HCT116 (cell line): ENCODE data around the gene ANKRD13D. TPM values are rescaled to one million over a fixed set of nuclear protein-coding genes. Genes with fewer than 3 reads are reported as not detected.

Experiments used
- ATAC-seq: fragments of 200-7000 bp; cut with Tn5 transposase; 2 replicates; pipeline ENCODE4 v1.9.1; 2020; ENCODE audit warnings: mild to moderate bottlenecking, moderate library complexity
- BruUV-seq: library from RNA; stranded (reverse); fragments of 400-500 nt; replicated peaks from 2 replicates; lab custom pipeline; 2021; lab: Mats Ljungman, UMichigan
- CTCF ChIA-PET: fragments of 300-600 bp; sonication (Branson Sonifier 250); formaldehyde crosslinking; loops from one replicate; lab custom pipeline; 2021; ENCODE audit warnings: antibody characterized with exemption; lab: Charles Lee
- POLR2A ChIA-PET: fragments of 300-600, 350-600 bp; sonication (Branson Sonifier 250); formaldehyde crosslinking; loops from one replicate; lab custom pipeline; 2021; ENCODE audit warnings: antibody characterized with exemption; lab: Charles Lee
- RAD21 ChIA-PET, 2 experiments: fragments of 300-600 bp; sonication (Branson Sonifier 250); formaldehyde crosslinking; loops; one replicate each; lab custom pipeline; 2023; ENCODE audit warnings: low total read pairs in 2 of 2; ENCODE audit not compliant: uncharacterized antibody in 2 of 2, unreplicated experiment in 2 of 2, low non-redundant PET in 1 of 2; lab: Charles Lee
- DNase-seq: peaks from one replicate; pipeline ENCODE4 v3.0.0-alpha.2; 2010; ENCODE audit warnings: low read depth, low spot score
- H2AFZ ChIP-seq: fragments of 200-600 bp; shearing (Covaris generic), sonication (generic); 2 replicates; pipeline ENCODE4 v1.6.1; 2017; ENCODE audit warnings: low read depth, mixed run types, mixed read lengths, antibody characterized with exemption, low read length; ENCODE audit not compliant: poor library complexity, severe bottlenecking
- H3K27ac ChIP-seq: 2 replicates; pipeline ENCODE4 v1.5.1; 2012; ENCODE audit warnings: low read depth, low read length
- H3K27me3 ChIP-seq: fragments of 200-600 bp; sonication (generic); 2 replicates; pipeline ENCODE4 v1.6.1; 2016; ENCODE audit warnings: mixed run types, low read length, mixed read lengths; ENCODE audit not compliant: insufficient read depth
- H3K36me3 ChIP-seq, 2 experiments: fragments of 200-500 bp in 1 of 2; fragments of 200-600 bp in 1 of 2; sonication (Bioruptor generic) in 1 of 2; sonication (generic) in 1 of 2; 2 replicates each; pipeline versions ENCODE4 v1.5.1 to v1.6.1; 2014 to 2016; ENCODE audit warnings: low read length in 2 of 2, inconsistent platforms in 1 of 2, mixed read lengths in 1 of 2, mixed run types in 1 of 2; ENCODE audit not compliant: insufficient read depth in 2 of 2, control insufficient read depth in 1 of 2
- H3K4me1 ChIP-seq, 2 experiments: fragments of 200-600 bp in 1 of 2; sonication (generic) in 1 of 2; 2 replicates each; pipeline versions ENCODE4 v1.5.1 to v1.6.1; 2012 to 2017; ENCODE audit warnings: low read length in 2 of 2, inconsistent platforms in 1 of 2, mild to moderate bottlenecking in 1 of 2, mixed read lengths in 1 of 2, mixed run types in 1 of 2, moderate library complexity in 1 of 2; ENCODE audit not compliant: insufficient read depth in 2 of 2, control insufficient read depth in 1 of 2
- H3K4me2 ChIP-seq: fragments of 200-600 bp; sonication (generic); 2 replicates; pipeline ENCODE4 v1.6.1; 2017; ENCODE audit warnings: mixed run types, low read length, mixed read lengths
- H3K4me3 ChIP-seq, 2 experiments: fragments of 200-600 bp in 1 of 2; sonication (generic) in 1 of 2; replicated peaks in 1 of 2; 2 replicates each; pipeline ENCODE4 v1.5.1; 2011 to 2016; ENCODE audit warnings: low read length in 2 of 2, control low read depth in 1 of 2, low read depth in 1 of 2, mild to moderate bottlenecking in 1 of 2, mixed read lengths in 1 of 2, mixed run types in 1 of 2
- H3K79me2 ChIP-seq: fragments of 200-600 bp; sonication (generic); 2 replicates; pipeline ENCODE4 v1.6.1; 2017; ENCODE audit warnings: mild to moderate bottlenecking, mixed run types, low read length, moderate library complexity, mixed read lengths; ENCODE audit not compliant: insufficient read depth
- H3K9ac ChIP-seq: fragments of 200-600 bp; sonication (generic); 2 replicates; pipeline ENCODE4 v1.6.1; 2016; ENCODE audit warnings: low read length, mixed read lengths
- H3K9me2 ChIP-seq: fragments of 200-600 bp; sonication (generic), shearing (Covaris generic); 2 replicates; pipeline ENCODE4 v1.6.1; 2017; ENCODE audit warnings: mixed run types, mild to moderate bottlenecking, moderate library complexity; ENCODE audit not compliant: insufficient read depth
- H3K9me3 ChIP-seq, 2 experiments: fragments of 200-500 bp in 1 of 2; fragments of 200-600 bp in 1 of 2; sonication (Bioruptor generic) in 1 of 2; sonication (generic) in 1 of 2; 2 replicates each; pipeline ENCODE4 v1.6.1; 2014 to 2017; ENCODE audit warnings: low read length in 2 of 2, mixed read lengths in 2 of 2, inconsistent platforms in 1 of 2, low read depth in 1 of 2, mild to moderate bottlenecking in 1 of 2, mixed run types in 1 of 2, moderate library complexity in 1 of 2; ENCODE audit not compliant: control insufficient read depth in 1 of 2, insufficient read depth in 1 of 2
- H4K20me1 ChIP-seq: fragments of 200-600 bp; sonication (generic), shearing (Covaris generic); 2 replicates; pipeline ENCODE4 v1.6.1; 2017; ENCODE audit warnings: mixed run types, mild to moderate bottlenecking, moderate library complexity; ENCODE audit not compliant: insufficient read depth
- CBX3 ChIP-seq: IDR thresholded peaks from 2 replicates; pipeline ENCODE4 v1.6.1; 2012; ENCODE audit warnings: low read depth
- CEBPB ChIP-seq: IDR thresholded peaks from 2 replicates; pipeline ENCODE4 v1.6.1; 2012; ENCODE audit warnings: low read depth
- CTCF ChIP-seq, 3 experiments: fragments of 200-600 bp in 1 of 3; sonication (generic) in 1 of 3; IDR thresholded peaks in 2 of 3; conservative IDR thresholded peaks in 1 of 3; 2 replicates each; pipeline ENCODE4 v1.5.1; 2012 to 2017; ENCODE audit warnings: low read depth in 2 of 3, low read length in 2 of 3, antibody characterized with exemption in 1 of 3, borderline replicate concordance in 1 of 3, control low read depth in 1 of 3, mild to moderate bottlenecking in 1 of 3, mixed read lengths in 1 of 3, mixed run types in 1 of 3, moderate library complexity in 1 of 3; ENCODE audit not compliant: insufficient read depth in 1 of 3
- EGR1 ChIP-seq: IDR thresholded peaks from 2 replicates; pipeline ENCODE4 v1.6.1; 2012; ENCODE audit warnings: low read depth
- ELF1 ChIP-seq: IDR thresholded peaks from 2 replicates; pipeline ENCODE4 v1.6.1; 2012; ENCODE audit warnings: low read depth, borderline replicate concordance
- EZH2phosphoT487 ChIP-seq: fragments of 200-600 bp; IDR thresholded peaks from 2 replicates; pipeline ENCODE4 v1.6.1; 2018; ENCODE audit warnings: antibody characterized with exemption, borderline replicate concordance
- FOSL1 ChIP-seq: IDR thresholded peaks from 2 replicates; pipeline ENCODE4 v1.6.1; 2012; ENCODE audit warnings: low read depth
- JUND ChIP-seq: IDR thresholded peaks from 2 replicates; pipeline ENCODE4 v1.6.1; 2012
- MAX ChIP-seq: IDR thresholded peaks from 2 replicates; pipeline ENCODE4 v1.6.1; 2012
- POLR2AphosphoS5 ChIP-seq: IDR thresholded peaks from 2 replicates; pipeline ENCODE4 v1.6.1; 2011; ENCODE audit warnings: mild to moderate bottlenecking, low read depth, low read length, moderate library complexity
- RAD21 ChIP-seq: IDR thresholded peaks from 2 replicates; pipeline ENCODE4 v1.6.1; 2012; ENCODE audit warnings: low read depth, mild to moderate bottlenecking
- SIN3A ChIP-seq: IDR thresholded peaks from 2 replicates; pipeline ENCODE4 v1.6.1; 2012; ENCODE audit warnings: low read depth
- SP1 ChIP-seq: IDR thresholded peaks from 2 replicates; pipeline ENCODE4 v1.6.1; 2012; ENCODE audit warnings: low read depth
- SRF ChIP-seq: IDR thresholded peaks from 2 replicates; pipeline ENCODE4 v1.6.1; 2012; ENCODE audit warnings: low read depth
- ZBTB33 ChIP-seq: IDR thresholded peaks from 2 replicates; pipeline ENCODE4 v1.6.1; 2011; ENCODE audit warnings: mild to moderate bottlenecking, low read length, moderate library complexity; ENCODE audit not compliant: insufficient replicate concordance; ENCODE audit errors: extremely low read depth
- ZFX ChIP-seq: fragments of 450-650 bp; IDR thresholded peaks from 2 replicates; pipeline ENCODE4 v1.6.1; 2017
- ZNF274 ChIP-seq: fragments of 200-500 bp; sonication (Bioruptor generic); IDR thresholded peaks from 2 replicates; pipeline ENCODE4 v1.6.1; 2014; ENCODE audit warnings: mild to moderate bottlenecking, low read depth, low read length, inconsistent platforms
- intact Hi-C: fragments of 100-400 bp; cut with micrococcal nuclease; formaldehyde crosslinking; loops from 2 replicates; pipeline ENCODE4 v1.10.0; 2022
- total RNA-seq: library from RNA; stranded (reverse); gene quantifications from one replicate; pipeline ENCODE4 v1.2.1, GENCODE V29; 2021; ENCODE audit not compliant: unreplicated experiment

Gene ANKRD13D
- total RNA-seq, 1 experiment from 2014 or later, result 61.1 TPM

- Histone ChIP-seq H3K9me2 (no peaks in the 10 kb centered on the region), H3K9ac (no peak overlapping the region), H3K4me1 (peaks cover 3 to 19% of the 10 kb centered on the region in 2 experiments; a peak in 3 of 4 replicates), H3K4me2 (no peak overlapping the region), H3K27ac (no peak overlapping the region), H3K4me3 (no peak overlapping the region), H3K79me2 (peaks cover 11% of the 10 kb centered on the region; the same call in 1 of the 2 replicates), H3K9me3 (no peaks in the 10 kb centered on the region), H3K36me3 (no peaks in the 10 kb centered on the region; a peak in 1 of 4 replicates), H4K20me1 (no peaks in the 10 kb centered on the region), H3K27me3 (no peaks in the 10 kb centered on the region), H2AFZ (no peak overlapping the region)
- TF ChIP-seq CBX3, result no peak
- TF ChIP-seq ELF1, result no peak
- DNase-seq (no peak), ATAC-seq (no peak)
- ChIA-PET POLR2A (no interaction called here), RAD21 (no interaction called here), CTCF (interaction anchor here (1.2 to 2.4 kb wide), 2 partner anchors 25 to 62 kb away, joined by 3 to 9 read pairs; no protein-coding TSS in a partner anchor)
- intact Hi-C loops, result no loop called here
- no TSS peak for BruUV-seq
These were observed 31.6 kb downstream of the ANKRD13D start for GRCh38 chr11:67320691-67321090.

GRCh38 chr11:67321313-67321871 is 32.3 kb downstream of the ANKRD13D start:
- no peak for DNase-seq
- H3K36me3 ChIP-seq, result no peaks in the 10 kb centered on the region; a peak in 1 of 4 replicates
- CTCF ChIA-PET, result interaction anchor here (1.2 to 2.4 kb wide), 2 partner anchors 25 to 61 kb away, joined by 3 to 9 read pairs; no protein-coding TSS in a partner anchor
- no peak overlapping the region for H3K4me2 ChIP-seq
- POLR2A ChIA-PET, result interaction anchor here (0.6 kb wide), 1 partner anchor 93 kb away, joined by 3 read pairs; no protein-coding TSS in a partner anchor
- no peaks in the 10 kb centered on the region for H3K9me2 ChIP-seq
- ATAC-seq, result no peak
- H3K4me1 ChIP-seq, result peaks cover 3 to 16% of the 10 kb centered on the region in 2 experiments; a peak in 2 of 4 replicates
- BruUV-seq, result no TSS peak
- H3K27me3 ChIP-seq, result no peaks in the 10 kb centered on the region
- no peaks in the 10 kb centered on the region for H3K9me3 ChIP-seq
- H3K79me2 ChIP-seq, result peaks cover 11% of the 10 kb centered on the region; the same call in 1 of the 2 replicates
- H4K20me1 ChIP-seq, result no peaks in the 10 kb centered on the region
- H3K4me3 ChIP-seq, result no peak overlapping the region
- intact Hi-C loops, result no loop called here
- no peak overlapping the region for H3K27ac ChIP-seq
- no peak overlapping the region for H3K9ac ChIP-seq
- no peak overlapping the region for H2AFZ ChIP-seq
- RAD21 ChIA-PET, result no interaction called here
- TF ChIP-seq SRF (no peak), CBX3 (no peak), CEBPB (no peak), ZFX (no peak), ZNF274 (no peak), POLR2AphosphoS5 (no peak), MAX (no peak), EZH2phosphoT487 (no peak), SP1 (no peak), ZBTB33 (no peak), FOSL1 (no peak), JUND (no peak), SIN3A (no peak), EGR1 (no peak), RAD21 (no peak), CTCF (IDR thresholded peaks at IDR 0.05 in 2 of 3, conservative IDR thresholded peaks at IDR 0.05 in 1 of 3; ENCODE audit: borderline replicate concordance in 1 of 3, insufficient read depth in 1 of 3, low read depth in 2 of 3, low read length in 2 of 3) (no peak)
